NCI-H146 (cell line): ENCODE results near the gene TBXA2R.
"Not testable (repeated sequence)": the region's sequence is repeated elsewhere in the genome, so short reads cannot be mapped to it uniquely, and the experiment has no call there.

Source experiments
- DNase-seq: peaks from one replicate; lab custom pipeline; 2025; lab: John Stamatoyannopoulos, UW

TBXA2R gene

DNA sequence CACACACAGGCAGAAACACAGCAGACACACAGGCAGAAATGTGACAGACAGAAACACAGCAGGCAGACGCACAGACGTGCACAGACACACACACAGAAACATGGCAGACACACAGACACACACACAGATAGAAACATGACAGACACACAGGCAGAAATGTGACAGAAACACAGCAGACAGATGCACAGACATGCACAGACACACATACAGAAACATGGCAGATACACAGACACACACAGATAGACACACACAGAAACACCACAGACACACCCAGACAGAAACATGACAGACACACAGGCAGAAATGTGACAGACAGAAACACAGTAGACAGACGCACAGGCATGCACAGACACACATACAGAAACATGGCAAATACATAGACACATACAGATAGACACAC is 1.3 kb downstream of the TBXA2R start:
- DNase-seq = no peak

GRCh38 chr19:3604987-3605343 is 1.7 kb downstream of the TBXA2R start:
- no peak for DNase-seq

- no peak for DNase-seq
Observed at GRCh38 chr19:3604227-3604986, 2.3 kb downstream of the TBXA2R start.

- no peak for DNase-seq
Observed at GRCh38 chr19:3603121-3603811, 3.4 kb downstream of the TBXA2R start.

- DNase-seq = no peak
Observed at GRCh38 chr19:3601021-3601420, 5.7 kb downstream of the TBXA2R start.

GRCh38 chr19:3599776-3600187 is 6.9 kb downstream of the TBXA2R start:
- DNase-seq = no peak

GRCh38 chr19:3595521-3596061 is 11.1 kb downstream of the TBXA2R start:
- no peak for DNase-seq

GRCh38 chr19:3593156-3593555 is 13.5 kb downstream of the TBXA2R start:
- DNase-seq = no peak

GRCh38 chr19:3591876-3592613 is 14.6 kb downstream of the TBXA2R start:
- no peak for DNase-seq

- no peak for DNase-seq
Observed at GRCh38 chr19:3590991-3591659, 15.6 kb downstream of the TBXA2R start.

DNA sequence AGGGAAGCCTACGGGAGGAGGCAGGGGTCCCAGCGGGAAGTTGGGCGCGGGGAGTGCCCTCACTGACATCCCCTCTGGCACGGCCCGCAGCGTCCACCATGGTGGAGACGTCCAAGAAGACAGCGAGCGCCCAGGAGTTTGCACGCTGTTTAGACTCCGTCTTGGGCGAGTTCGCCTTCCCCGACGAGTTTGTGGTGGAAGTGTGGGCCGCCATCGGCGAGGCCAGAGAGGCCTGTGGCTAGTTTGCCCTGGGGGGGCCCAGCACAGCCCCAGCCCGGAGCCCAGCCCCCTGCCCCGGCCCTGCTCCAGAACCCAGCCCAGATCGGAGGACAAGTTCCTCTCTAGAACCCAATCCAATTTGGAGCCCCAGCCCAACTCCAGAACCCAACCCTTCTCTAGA is 16.7 kb downstream of the TBXA2R start:
- DNase-seq = no peak

DNA sequence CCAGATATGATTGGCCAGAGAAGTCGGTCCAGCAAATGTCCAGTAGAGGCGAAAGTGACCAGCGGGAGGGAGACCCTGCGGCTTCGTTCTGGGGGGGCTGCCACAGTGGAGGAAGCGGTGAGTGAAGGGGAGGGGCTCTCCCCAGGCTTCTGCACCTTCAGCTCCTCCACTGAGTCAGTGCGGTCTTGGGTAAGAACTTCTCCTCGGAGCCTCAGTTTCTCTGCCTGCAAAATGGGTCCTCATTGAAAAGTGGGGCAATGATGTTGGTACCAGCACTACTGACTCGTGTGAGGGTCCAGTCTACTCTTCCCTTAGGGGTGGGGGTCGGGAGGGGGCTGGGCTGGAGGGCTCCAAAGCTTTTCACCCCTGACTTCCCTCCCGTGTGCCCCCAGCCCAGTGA is 17.2 kb downstream of the TBXA2R start:
- no peak for DNase-seq

DNA sequence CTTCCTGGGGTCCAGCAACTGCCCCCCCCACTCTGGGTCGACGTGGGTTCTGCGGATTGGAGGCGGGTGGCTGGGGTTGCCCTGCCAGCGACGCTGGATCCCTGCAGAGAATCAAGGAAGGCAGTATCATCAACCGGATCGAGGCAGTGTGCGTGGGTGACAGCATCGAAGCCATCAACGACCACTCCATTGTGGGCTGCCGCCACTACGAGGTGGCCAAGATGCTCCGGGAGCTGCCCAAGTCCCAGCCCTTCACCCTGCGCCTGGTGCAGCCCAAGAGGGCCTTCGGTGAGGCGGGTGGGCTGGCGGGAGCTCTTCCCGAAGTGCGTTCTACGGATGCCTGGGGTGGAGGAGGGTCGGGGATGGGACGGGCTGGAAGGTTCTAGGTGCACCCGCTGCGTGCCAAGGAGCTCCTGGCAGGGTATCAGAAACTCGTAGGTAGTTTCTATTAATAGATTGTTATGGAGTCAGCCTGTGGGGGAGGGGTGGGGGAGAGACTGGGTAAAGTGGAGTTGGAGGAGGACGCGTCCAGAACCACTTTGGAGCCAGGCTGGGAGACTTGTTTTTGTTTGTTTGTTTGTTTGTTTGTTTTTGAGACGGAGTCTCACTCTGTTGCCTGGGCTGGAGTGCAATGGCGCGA is 19.8 kb downstream of the TBXA2R start:
- no peak for DNase-seq

DNA sequence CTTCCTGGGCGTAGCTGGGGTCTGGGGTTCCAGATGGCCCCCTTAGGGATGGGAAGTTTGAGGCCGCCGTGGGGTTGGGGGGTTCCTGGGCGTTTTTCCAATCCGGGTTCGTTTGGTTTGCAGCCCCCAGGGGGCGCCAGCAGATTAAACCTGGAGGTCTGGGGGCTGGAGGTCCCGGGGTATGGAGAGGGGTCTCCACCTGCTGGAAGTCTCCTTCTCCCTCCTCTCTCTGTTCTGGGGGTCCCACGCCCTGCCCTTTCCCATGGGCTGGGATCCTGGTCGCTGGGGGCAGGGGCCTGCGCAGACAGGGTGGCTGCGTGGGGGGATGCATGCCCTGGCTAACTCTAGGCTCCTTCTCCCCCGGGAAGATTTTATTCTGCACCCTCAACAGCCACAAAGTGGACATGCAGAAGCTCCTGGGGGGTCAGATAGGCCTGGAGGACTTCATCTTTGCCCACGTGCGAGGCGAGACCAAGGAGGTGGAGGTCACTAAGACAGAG is 20.5 kb downstream of the TBXA2R start:
- DNase-seq = peak; percentile 6

DNA sequence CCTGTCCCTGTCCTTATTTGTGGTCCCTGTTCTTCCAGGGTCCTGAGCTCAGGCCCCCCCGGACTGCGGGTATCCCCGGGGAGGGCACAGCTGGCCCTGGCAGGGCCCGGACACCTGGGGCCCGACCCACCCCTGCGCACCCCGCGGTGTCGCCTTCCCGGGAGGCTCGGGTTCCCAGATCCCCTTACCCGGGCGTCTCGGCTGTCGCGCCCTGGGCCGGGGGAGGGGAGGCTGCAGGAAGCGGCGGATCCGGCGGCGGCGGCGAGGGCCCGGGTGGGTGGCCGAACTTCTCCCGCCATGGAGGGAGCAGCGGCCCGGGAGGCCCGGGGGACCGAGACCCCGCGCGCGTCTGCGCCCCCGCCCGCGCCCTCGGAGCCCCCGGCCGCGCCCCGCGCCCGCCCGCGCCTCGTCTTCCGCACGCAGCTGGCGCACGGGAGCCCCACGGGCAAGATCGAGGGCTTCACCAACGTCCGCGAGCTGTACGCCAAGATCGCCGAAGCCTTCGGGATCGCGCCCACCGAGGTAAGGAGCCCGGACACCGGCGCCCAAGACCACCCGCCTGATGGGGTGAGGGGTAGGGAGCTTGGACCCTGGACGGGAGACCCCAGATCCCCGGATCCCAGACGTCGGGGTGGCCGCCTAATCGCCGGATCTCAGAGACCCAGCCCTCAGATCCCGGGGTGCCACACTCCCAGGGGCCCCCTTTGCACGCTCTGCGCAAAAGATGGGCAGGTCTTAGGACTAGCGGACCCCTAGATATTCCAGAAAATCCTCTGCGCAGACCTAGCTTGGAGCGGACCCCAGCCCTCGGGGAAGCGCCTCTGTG is 21.2 kb downstream of the TBXA2R start, which contains the start of gene GIPC3:
Gene GIPC3 (plus strand): TSS at position 178 of the 826 bp plus-strand sequence. CDS start 120 bp downstream, at position 298.
- peak; percentile 20 for DNase-seq

- DNase-seq = not testable (repeated sequence)
Observed at GRCh38 chr19:3584036-3584802, 22.5 kb downstream of the TBXA2R start.

DNA sequence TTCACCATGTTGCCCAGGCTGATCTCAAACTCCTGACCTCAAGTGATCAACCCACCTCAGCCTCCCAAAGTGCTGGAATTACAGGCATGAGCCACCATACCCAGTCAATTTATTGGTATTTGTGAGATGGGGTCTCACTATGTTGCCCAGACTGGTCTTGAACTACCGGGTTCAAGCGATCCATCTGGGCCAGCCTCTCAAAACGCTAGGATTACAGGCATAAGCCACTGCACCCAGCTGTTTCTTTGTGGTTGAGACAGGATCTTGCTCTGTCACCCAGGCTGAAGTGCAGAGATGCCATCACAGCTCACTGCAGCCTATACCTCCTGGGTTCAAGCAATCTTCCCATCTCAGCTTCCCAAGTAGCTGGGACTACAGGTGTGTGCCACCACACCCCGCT is 24.9 kb downstream of the TBXA2R start:
- DNase-seq = not testable (repeated sequence)

GRCh38 chr19:3580156-3580934 is 26.3 kb downstream of the TBXA2R start:
- DNase-seq = no peak

DNA sequence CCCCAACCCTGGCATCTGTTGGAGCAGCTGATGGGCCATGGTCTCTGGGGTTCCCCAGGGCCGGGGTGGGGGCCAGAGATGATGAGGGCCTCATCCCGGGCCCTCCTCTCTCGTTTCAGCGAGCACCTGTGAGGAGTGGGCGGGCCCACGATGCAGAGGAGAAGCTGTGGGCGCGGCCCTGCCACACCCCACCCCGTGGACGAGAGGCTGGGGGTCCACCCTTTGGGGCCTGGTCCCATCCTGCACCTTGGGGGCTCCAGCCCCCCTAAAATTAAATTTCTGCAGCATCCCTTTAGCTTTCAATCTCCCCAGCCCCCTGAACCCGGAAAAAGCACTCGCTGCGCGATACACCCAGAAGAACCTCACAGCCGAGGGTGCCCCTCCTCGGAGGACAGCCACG is 28.3 kb downstream of the TBXA2R start:
- DNase-seq = no peak
